Endothelial cell of umbilical vein (primary cell): ENCODE data around the gene DDX52. TPM values are rescaled to one million over a fixed set of nuclear protein-coding genes. Genes with fewer than 3 reads are reported as not detected.

ENCODE experiments used
- BruUV-seq: library from RNA; stranded (reverse); fragments of 400-500 nt; replicated peaks from 2 replicates; lab custom pipeline; 2021; lab: Mats Ljungman, UMichigan
- CTCF ChIA-PET: fragments of 300-600, 350-600 bp; sonication (Branson Sonifier 250); formaldehyde crosslinking; loops from one replicate; lab custom pipeline; 2021; ENCODE audit warnings: antibody characterized with exemption, inconsistent platforms; lab: Charles Lee
- POLR2A ChIA-PET: fragments of 300-600, 350-600 bp; sonication (Branson Sonifier 250); formaldehyde crosslinking; loops from one replicate; lab custom pipeline; 2021; ENCODE audit warnings: antibody characterized with exemption, inconsistent platforms; lab: Charles Lee
- DNase-seq: peaks from one replicate; pipeline ENCODE4 v3.0.0-alpha.2; 2011; ENCODE audit warnings: low read depth, low spot score
- FAIRE-seq: peaks from 2 replicates; lab custom pipeline; 2011; peaks lifted over from hg19 to GRCh38; lab: Jason Lieb, UNC
- H2AFZ ChIP-seq: 2 replicates; pipeline ENCODE4 v1.6.0; 2012; ENCODE audit warnings: low read depth, low read length, control low read depth, inconsistent platforms
- H3K27ac ChIP-seq: 2 replicates; pipeline ENCODE4 v1.5.1; 2011; ENCODE audit warnings: low read depth, mild to moderate bottlenecking, control low read depth, low read length, moderate library complexity; ENCODE audit not compliant: insufficient read depth
- H3K27me3 ChIP-seq, 2 experiments: 2 replicates each; pipeline versions ENCODE4 v1.6.0 to v1.6.1; 2011; ENCODE audit warnings: low read length in 2 of 2, mixed read lengths in 1 of 2; ENCODE audit not compliant: control insufficient read depth in 2 of 2, insufficient read depth in 2 of 2
- H3K36me3 ChIP-seq, 2 experiments: 2 replicates in 1 of 2; 3 replicates in 1 of 2; pipeline ENCODE4 v1.5.1; 2011; ENCODE audit warnings: low read length in 2 of 2, mild to moderate bottlenecking in 1 of 2, moderate library complexity in 1 of 2; ENCODE audit not compliant: control insufficient read depth in 2 of 2, insufficient read depth in 2 of 2; ENCODE audit errors: extremely low read depth in 1 of 2
- H3K4me1 ChIP-seq: 3 replicates; pipeline ENCODE4 v1.5.1; 2011; ENCODE audit warnings: mild to moderate bottlenecking, low read length; ENCODE audit not compliant: control insufficient read depth, insufficient read depth; ENCODE audit errors: extremely low read depth
- H3K4me2 ChIP-seq: 2 replicates; pipeline ENCODE4 v1.6.1; 2011; ENCODE audit warnings: low read length, control low read depth, mixed read lengths; ENCODE audit not compliant: insufficient read depth
- H3K4me3 ChIP-seq, 3 experiments: fragments of 200-600 bp in 1 of 3; sonication (generic), shearing (Covaris generic) in 1 of 3; replicated peaks in 1 of 3; 2 replicates each; pipeline ENCODE4 v1.5.1; 2011 to 2016; ENCODE audit warnings: control low read depth in 3 of 3, low read length in 3 of 3, mild to moderate bottlenecking in 2 of 3, inconsistent platforms in 1 of 3, low read depth in 1 of 3, moderate library complexity in 1 of 3; ENCODE audit not compliant: insufficient read depth in 1 of 3
- H3K79me2 ChIP-seq: 2 replicates; pipeline ENCODE4 v1.6.0; 2012; ENCODE audit warnings: low read length, inconsistent platforms; ENCODE audit not compliant: control insufficient read depth, insufficient read depth
- H3K9ac ChIP-seq: replicated peaks from 2 replicates; pipeline ENCODE3; 2011; ENCODE audit warnings: low read length, control low read depth; ENCODE audit not compliant: insufficient read depth; ENCODE audit errors: extremely low read depth
- H3K9me1 ChIP-seq: replicated peaks from 3 replicates; pipeline ENCODE4 v1.6.0; 2011; ENCODE audit warnings: mild to moderate bottlenecking, low read length; ENCODE audit not compliant: control insufficient read depth, insufficient read depth; ENCODE audit errors: extremely low read depth
- H3K9me3 ChIP-seq: replicated peaks from 2 replicates; pipeline ENCODE4 v1.5.1; 2012; ENCODE audit warnings: low read length, inconsistent platforms; ENCODE audit not compliant: control insufficient read depth, insufficient read depth
- H4K20me1 ChIP-seq: replicated peaks from 2 replicates; pipeline ENCODE3; 2011; ENCODE audit warnings: mild to moderate bottlenecking, low read length; ENCODE audit not compliant: control insufficient read depth, insufficient read depth; ENCODE audit errors: extremely low read depth
- EZH2 ChIP-seq: IDR thresholded peaks from 2 replicates; pipeline ENCODE4 v1.6.1; 2012; ENCODE audit warnings: borderline replicate concordance, low read depth, mild to moderate bottlenecking, moderate library complexity, low read length, inconsistent platforms; ENCODE audit not compliant: severe bottlenecking
- FOS ChIP-seq: IDR thresholded peaks from 2 replicates; pipeline ENCODE4 v1.6.1; 2011; ENCODE audit warnings: mild to moderate bottlenecking, low read length, moderate library complexity, borderline replicate concordance; ENCODE audit not compliant: insufficient read depth
- GATA2 ChIP-seq: IDR thresholded peaks from 2 replicates; pipeline ENCODE4 v1.7.0; 2011; ENCODE audit warnings: low read depth, mild to moderate bottlenecking, moderate library complexity, mixed read lengths, low read length; ENCODE audit not compliant: insufficient read length, insufficient read depth
- JUN ChIP-seq: IDR thresholded peaks from 2 replicates; pipeline ENCODE4 v1.6.1; 2011; ENCODE audit warnings: borderline replicate concordance, low read depth; ENCODE audit not compliant: insufficient read length, insufficient read depth
- MYC ChIP-seq: IDR thresholded peaks from one replicate; pipeline ENCODE4 v1.6.1; 2011; ENCODE audit warnings: mild to moderate bottlenecking, low read depth, low read length
- POLR2A ChIP-seq: IDR thresholded peaks from 2 replicates; pipeline ENCODE4 v1.6.1; 2012; ENCODE audit warnings: low read depth, mild to moderate bottlenecking, control low read depth, low read length
- POLR2AphosphoS5 ChIP-seq: IDR thresholded peaks from 2 replicates; pipeline ENCODE4 v1.6.1; 2012; ENCODE audit warnings: low read depth, mild to moderate bottlenecking, control low read depth, low read length, moderate library complexity; ENCODE audit not compliant: insufficient read depth
- dilution Hi-C: fragments of 300-500 bp; cut with MboI; formaldehyde crosslinking; loops from one replicate; pipeline ENCODE4 v1.15.0; 2019; ENCODE audit warnings: low sequenced_read_pairs; ENCODE audit not compliant: extremely low pct_ligation_motif_present
- intact Hi-C: fragments of 100-400 bp; cut with micrococcal nuclease; formaldehyde crosslinking; loops from one replicate; pipeline ENCODE4 v1.10.0; 2022
- polyA plus RNA-seq, 4 experiments: library from polyadenylated mRNA; depleted of rRNA in 3 of 4; stranded (reverse) in 3 of 4; unstranded in 1 of 4; fragments of >200 nt; gene quantifications; 2 replicates each; pipeline versions ENCODE4 v1.2.1 to v1.2.3, GENCODE V29; 2011 to 2012; ENCODE audit warnings: missing spikeins in 1 of 4
- total RNA-seq: library from RNA; stranded (reverse); gene quantifications from 2 replicates; pipeline ENCODE4 v1.2.3, GENCODE V29; 2021
- TF ChIP-seq, protein P1 (sequence below), 2 donors: IDR thresholded peaks; 1 replicate in 1 of 2; 2 replicates in 1 of 2; pipeline ENCODE4 v1.5.1; 2011; ENCODE audit warnings: low read length in 2 of 2, mild to moderate bottlenecking in 2 of 2, moderate library complexity in 2 of 2, control low read depth in 1 of 2, inconsistent platforms in 1 of 2, low read depth in 1 of 2; ENCODE audit not compliant: insufficient read depth in 1 of 2; ENCODE audit errors: extremely low read depth in 1 of 2
- TF ChIP-seq, protein P2 (sequence below): IDR thresholded peaks from 2 replicates; pipeline ENCODE4 v1.6.1; 2011; ENCODE audit not compliant: insufficient read depth, insufficient read length

Gene DDX52
- total and polyA plus RNA-seq, 2 donors (not counting 3 experiments of a cell fraction or from before 2014, with no cell fraction given), result 12.5 to 58.4 TPM

GRCh38 chr17:37585066-37585465 is 58.2 kb downstream of the DDX52 start:
- H3K4me1 ChIP-seq, result no peaks in the 10 kb centered on the region
- FAIRE-seq (no peak), DNase-seq (no peak)
- H3K4me3 ChIP-seq, result no peak overlapping the region
- H4K20me1 ChIP-seq, result no peaks in the 10 kb centered on the region
- CTCF ChIA-PET, result interaction anchor here (1.6 to 8.6 kb wide), 2 partner anchors 15 to 24 kb away, joined by 5 to 50 read pairs; partner anchors contain the start of gene SYNRG
- POLR2A ChIA-PET, result no interaction called here
- no peak overlapping the region for H3K9ac ChIP-seq
- no peaks in the 10 kb centered on the region for H3K27me3 ChIP-seq
- intact Hi-C loops (no loop called here), dilution Hi-C loops (no loop called here)
- peaks cover 11 to 14% of the 10 kb centered on the region in 2 experiments for H3K36me3 ChIP-seq
- no peak overlapping the region for H3K27ac ChIP-seq
- H3K9me1 ChIP-seq, result peaks cover 2% of the 10 kb centered on the region
- no peaks in the 10 kb centered on the region for H3K9me3 ChIP-seq
- TF ChIP-seq, protein P1, sequence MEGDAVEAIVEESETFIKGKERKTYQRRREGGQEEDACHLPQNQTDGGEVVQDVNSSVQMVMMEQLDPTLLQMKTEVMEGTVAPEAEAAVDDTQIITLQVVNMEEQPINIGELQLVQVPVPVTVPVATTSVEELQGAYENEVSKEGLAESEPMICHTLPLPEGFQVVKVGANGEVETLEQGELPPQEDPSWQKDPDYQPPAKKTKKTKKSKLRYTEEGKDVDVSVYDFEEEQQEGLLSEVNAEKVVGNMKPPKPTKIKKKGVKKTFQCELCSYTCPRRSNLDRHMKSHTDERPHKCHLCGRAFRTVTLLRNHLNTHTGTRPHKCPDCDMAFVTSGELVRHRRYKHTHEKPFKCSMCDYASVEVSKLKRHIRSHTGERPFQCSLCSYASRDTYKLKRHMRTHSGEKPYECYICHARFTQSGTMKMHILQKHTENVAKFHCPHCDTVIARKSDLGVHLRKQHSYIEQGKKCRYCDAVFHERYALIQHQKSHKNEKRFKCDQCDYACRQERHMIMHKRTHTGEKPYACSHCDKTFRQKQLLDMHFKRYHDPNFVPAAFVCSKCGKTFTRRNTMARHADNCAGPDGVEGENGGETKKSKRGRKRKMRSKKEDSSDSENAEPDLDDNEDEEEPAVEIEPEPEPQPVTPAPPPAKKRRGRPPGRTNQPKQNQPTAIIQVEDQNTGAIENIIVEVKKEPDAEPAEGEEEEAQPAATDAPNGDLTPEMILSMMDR (IDR thresholded peaks at IDR 0.05; ENCODE audit: extremely low read depth in 1 of 2, insufficient read depth in 1 of 2, low read depth in 1 of 2, low read length in 2 of 2), result no peak
- TF ChIP-seq JUN (no peak), POLR2A (no peak), GATA2 (no peak), POLR2AphosphoS5 (no peak), MYC (no peak), EZH2 (no peak), FOS (no peak)
- TF ChIP-seq, protein P2, sequence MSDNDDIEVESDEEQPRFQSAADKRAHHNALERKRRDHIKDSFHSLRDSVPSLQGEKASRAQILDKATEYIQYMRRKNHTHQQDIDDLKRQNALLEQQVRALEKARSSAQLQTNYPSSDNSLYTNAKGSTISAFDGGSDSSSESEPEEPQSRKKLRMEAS, result no peak
- H2AFZ ChIP-seq, result no peak overlapping the region
- no TSS peak for BruUV-seq
- peaks cover 14% of the 10 kb centered on the region for H3K79me2 ChIP-seq
- H3K4me2 ChIP-seq, result no peak overlapping the region
